Liver (tissue), 9 donors: ENCODE measurements around the gene CD79B. TPM values are rescaled to one million over a fixed set of nuclear protein-coding genes. Genes with fewer than 3 reads are reported as not detected.

Experiments used
- DNase-seq: peaks from one replicate; pipeline ENCODE4 v3.0.0-alpha.2; 2017; ENCODE audit warnings: low spot score
- H3K27ac ChIP-seq, 2 donors: one replicate each; pipeline ENCODE4 v1.7.0; 2013; ENCODE audit warnings: inconsistent platforms in 2 of 2, low read length in 2 of 2, control low read depth in 1 of 2, low read depth in 1 of 2, mild to moderate bottlenecking in 1 of 2
- H3K27me3 ChIP-seq, 4 donors: one replicate each; pipeline versions ENCODE4 v1.6.1 to v1.7.0; 2013; ENCODE audit warnings: low read length in 3 of 4, inconsistent platforms in 1 of 4, mild to moderate bottlenecking in 1 of 4, moderate library complexity in 1 of 4; ENCODE audit not compliant: control insufficient read depth in 4 of 4, insufficient read depth in 4 of 4
- H3K36me3 ChIP-seq, 4 donors: one replicate each; pipeline versions ENCODE4 v1.6.1 to v1.7.0; 2013; ENCODE audit warnings: low read length in 3 of 4, mild to moderate bottlenecking in 3 of 4, low read depth in 1 of 4, moderate library complexity in 1 of 4; ENCODE audit not compliant: control insufficient read depth in 4 of 4, insufficient read depth in 3 of 4
- H3K4me1 ChIP-seq, 4 donors: one replicate each; pipeline versions ENCODE4 v1.6.1 to v1.7.0; 2013; ENCODE audit warnings: low read length in 3 of 4, mild to moderate bottlenecking in 3 of 4, moderate library complexity in 1 of 4; ENCODE audit not compliant: control insufficient read depth in 4 of 4, insufficient read depth in 4 of 4
- H3K4me3 ChIP-seq, 3 donors: one replicate each; pipeline versions ENCODE4 v1.6.1 to v1.7.0; 2013; ENCODE audit warnings: low read length in 3 of 3, control low read depth in 1 of 3, low read depth in 1 of 3, mild to moderate bottlenecking in 1 of 3
- H3K9ac ChIP-seq, 2 donors: one replicate each; pipeline ENCODE4 v1.7.0; 2013; ENCODE audit warnings: low read length in 2 of 2, mild to moderate bottlenecking in 2 of 2, moderate library complexity in 2 of 2, control low read depth in 1 of 2, low read depth in 1 of 2
- H3K9me3 ChIP-seq, 4 donors: one replicate each; pipeline versions ENCODE4 v1.6.1 to v1.7.0; 2013; ENCODE audit warnings: low read length in 3 of 4; ENCODE audit not compliant: control insufficient read depth in 4 of 4
- EGR1 ChIP-seq, 2 donors: IDR thresholded peaks; 2 replicates each; pipeline ENCODE4 v1.6.1; 2016 to 2018; ENCODE audit warnings: antibody characterized with exemption in 2 of 2, low read depth in 2 of 2
- FOXA1 ChIP-seq: IDR thresholded peaks from 2 replicates; pipeline ENCODE4 v1.6.1; 2016; ENCODE audit warnings: antibody characterized with exemption
- FOXA2 ChIP-seq: IDR thresholded peaks from 2 replicates; pipeline ENCODE4 v1.6.1; 2016; ENCODE audit warnings: antibody characterized with exemption
- HNF4A ChIP-seq, 2 donors: conservative IDR thresholded peaks; 2 replicates each; pipeline ENCODE4 v1.6.1; 2016; ENCODE audit warnings: antibody characterized with exemption in 2 of 2, mild to moderate bottlenecking in 2 of 2
- HNF4G ChIP-seq: IDR thresholded peaks from 2 replicates; pipeline ENCODE4 v1.6.1; 2016; ENCODE audit warnings: antibody characterized with exemption
- JUND ChIP-seq, 2 donors: IDR thresholded peaks; 2 replicates each; pipeline ENCODE4 v1.6.1; 2016; ENCODE audit warnings: antibody characterized with exemption in 2 of 2
- NR2F2 ChIP-seq: IDR thresholded peaks from 2 replicates; pipeline ENCODE4 v1.6.1; 2016; ENCODE audit warnings: antibody characterized with exemption
- RXRA ChIP-seq, 2 donors: IDR thresholded peaks; 2 replicates each; pipeline ENCODE4 v1.6.1; 2017 to 2018; ENCODE audit warnings: antibody characterized with exemption in 2 of 2, mild to moderate bottlenecking in 1 of 2
- SP1 ChIP-seq: IDR thresholded peaks from 2 replicates; pipeline ENCODE4 v1.6.1; 2018; ENCODE audit warnings: antibody characterized with exemption, mild to moderate bottlenecking
- TAF1 ChIP-seq: conservative IDR thresholded peaks from 2 replicates; pipeline ENCODE4 v1.6.1; 2016; ENCODE audit warnings: antibody characterized with exemption, mild to moderate bottlenecking
- YY1 ChIP-seq: IDR thresholded peaks from 2 replicates; pipeline ENCODE4 v1.6.1; 2016; ENCODE audit warnings: antibody characterized with exemption, mild to moderate bottlenecking
- WGBS: extraction: QIAGEN DNeasy Blood & Tissue Kit; methylation state at CpG from one replicate; pipeline ENCODE4 v1.1.7; 2013; 5-methylcytosine and 5-hydroxymethylcytosine counted together
- polyA plus RNA-seq, 2 donors: library from polyadenylated mRNA; stranded (reverse) in 1 of 2; unstranded in 1 of 2; fragments of 200-250 nt in 1 of 2; fragments of >200 nt in 1 of 2; fragmentation: Nextera tagmentation in 1 of 2; extraction: Ambion mirVana in 1 of 2; gene quantifications; one replicate each; pipeline versions ENCODE4 v1.2.1 to v1.2.3, GENCODE V29; 2013 to 2015
- total RNA-seq, 2 donors: library from RNA; depleted of rRNA; stranded (reverse); fragments of >200 nt; gene quantifications; one replicate each; pipeline ENCODE4 v1.2.3, GENCODE V29; 2014
- TF ChIP-seq, protein P1 (sequence below): fragments of 150-350 bp; IDR thresholded peaks from 2 replicates; pipeline ENCODE4 v1.5.1; 2017; ENCODE audit warnings: improper control_type of control experiment, low read depth, low read length; ENCODE audit not compliant: missing input control
- TF ChIP-seq, protein P2 (sequence below): IDR thresholded peaks from 2 replicates; pipeline ENCODE4 v1.6.1; 2016; ENCODE audit warnings: antibody characterized with exemption
- TF ChIP-seq, protein P3 (sequence below): IDR thresholded peaks from 2 replicates; pipeline ENCODE4 v1.6.1; 2016; ENCODE audit warnings: antibody characterized with exemption, mild to moderate bottlenecking
- TF ChIP-seq, protein P4 (sequence below): IDR thresholded peaks from 2 replicates; pipeline ENCODE4 v1.6.1; 2016; ENCODE audit warnings: antibody characterized with exemption
- donor health status: healthy.
- donor health status: healthy.
- donor health status: healthy.
- donor health status: healthy.
- donor health status: healthy.

Gene CD79B
- total and polyA plus RNA-seq, 4 donors = 1.3 to 6.5 (median 3.5) TPM

DNA sequence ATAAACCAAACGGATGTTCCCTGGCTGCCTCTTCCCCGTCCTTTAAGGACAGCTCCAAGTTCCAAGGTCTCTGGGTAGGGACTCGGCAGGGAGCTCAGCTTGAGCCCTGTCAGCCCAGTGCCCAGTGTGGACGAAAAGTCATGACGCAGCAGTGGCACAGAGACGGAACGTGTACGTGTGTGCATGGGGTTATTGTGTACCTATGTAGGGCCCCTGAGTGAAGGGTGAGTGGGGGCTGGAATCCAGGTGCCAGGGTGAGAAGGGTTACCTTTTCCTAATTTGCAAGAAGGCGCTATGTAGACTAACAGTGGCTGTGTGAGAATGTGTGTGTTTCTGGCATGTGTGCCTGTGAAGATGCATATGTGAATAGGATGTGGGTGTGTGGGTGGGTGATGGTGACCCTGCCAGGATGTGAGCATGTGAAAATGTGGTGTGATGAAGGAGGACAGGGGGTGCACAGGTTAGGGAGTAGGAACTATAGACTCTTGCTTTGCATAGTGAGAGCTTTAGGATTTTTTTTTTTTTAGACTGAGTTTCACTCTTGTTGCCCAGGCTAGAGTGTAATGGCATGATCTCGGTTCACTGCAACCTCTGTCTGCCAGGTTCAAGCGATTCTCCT lies 34.6 kb upstream of the CD79B start:
- Histone ChIP-seq H3K4me1 (peaks cover 0 to 5% (median 0%) of the 10 kb centered on the region in 4 donors), H3K27ac (no peak overlapping the region)
- WGBS = 76% methylated on average over 11 of the region's 11 CpGs

DNA sequence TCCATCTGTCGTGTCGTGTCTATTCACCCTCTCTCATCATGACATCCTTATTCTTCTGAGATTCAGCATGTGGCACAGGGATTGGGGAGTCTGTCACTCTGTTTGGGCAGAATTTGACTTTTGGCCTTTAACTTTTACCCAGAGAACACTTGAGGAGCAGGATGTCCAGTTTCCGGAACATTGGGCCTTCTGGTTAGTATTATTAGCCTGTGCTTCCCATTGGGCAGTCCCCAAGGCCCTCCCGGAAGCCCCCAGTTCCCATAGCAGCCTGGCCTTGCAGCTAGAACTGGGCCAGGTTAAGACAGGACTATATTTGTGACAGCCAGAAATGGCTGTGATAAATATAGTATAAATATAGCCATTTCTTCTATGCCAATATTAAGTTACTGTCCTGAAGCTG lies 31.0 kb upstream of the CD79B start:
- Histone ChIP-seq H3K4me3 (no peak overlapping the region), H3K36me3 (no peaks in the 10 kb centered on the region), H3K9me3 (no peaks in the 10 kb centered on the region), H3K4me1 (peaks cover 2 to 5% (median 4%) of the 10 kb centered on the region in 4 donors), H3K9ac (no peak overlapping the region), H3K27me3 (no peaks in the 10 kb centered on the region), H3K27ac (peak overlapping the region; percentile 28 to 37)
- WGBS = 84% methylated on average over 4 of the region's 4 CpGs
- TF ChIP-seq RXRA (IDR thresholded peaks at IDR 0.05) (peak; percentile 34 to 50), SP1 (peak; percentile 70), FOXA1 (no peak), NR2F2 (peak; percentile 93)
- no peak for DNase-seq

More for the DNA sequence above, 34.6 kb upstream of the CD79B start:
- Histone ChIP-seq H3K9me3 (no peaks in the 10 kb centered on the region), H3K27me3 (no peaks in the 10 kb centered on the region), H3K9ac (no peak overlapping the region), H3K4me3 (no peak overlapping the region), H3K36me3 (no peaks in the 10 kb centered on the region)
- TF ChIP-seq, protein P1, sequence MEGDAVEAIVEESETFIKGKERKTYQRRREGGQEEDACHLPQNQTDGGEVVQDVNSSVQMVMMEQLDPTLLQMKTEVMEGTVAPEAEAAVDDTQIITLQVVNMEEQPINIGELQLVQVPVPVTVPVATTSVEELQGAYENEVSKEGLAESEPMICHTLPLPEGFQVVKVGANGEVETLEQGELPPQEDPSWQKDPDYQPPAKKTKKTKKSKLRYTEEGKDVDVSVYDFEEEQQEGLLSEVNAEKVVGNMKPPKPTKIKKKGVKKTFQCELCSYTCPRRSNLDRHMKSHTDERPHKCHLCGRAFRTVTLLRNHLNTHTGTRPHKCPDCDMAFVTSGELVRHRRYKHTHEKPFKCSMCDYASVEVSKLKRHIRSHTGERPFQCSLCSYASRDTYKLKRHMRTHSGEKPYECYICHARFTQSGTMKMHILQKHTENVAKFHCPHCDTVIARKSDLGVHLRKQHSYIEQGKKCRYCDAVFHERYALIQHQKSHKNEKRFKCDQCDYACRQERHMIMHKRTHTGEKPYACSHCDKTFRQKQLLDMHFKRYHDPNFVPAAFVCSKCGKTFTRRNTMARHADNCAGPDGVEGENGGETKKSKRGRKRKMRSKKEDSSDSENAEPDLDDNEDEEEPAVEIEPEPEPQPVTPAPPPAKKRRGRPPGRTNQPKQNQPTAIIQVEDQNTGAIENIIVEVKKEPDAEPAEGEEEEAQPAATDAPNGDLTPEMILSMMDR = no peak
- TF ChIP-seq JUND (IDR thresholded peaks at IDR 0.05) (no peak), NR2F2 (no peak), TAF1 (no peak), YY1 (no peak), SP1 (no peak), FOXA1 (no peak)
- TF ChIP-seq, protein P2, sequence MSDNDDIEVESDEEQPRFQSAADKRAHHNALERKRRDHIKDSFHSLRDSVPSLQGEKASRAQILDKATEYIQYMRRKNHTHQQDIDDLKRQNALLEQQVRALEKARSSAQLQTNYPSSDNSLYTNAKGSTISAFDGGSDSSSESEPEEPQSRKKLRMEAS = no peak
- TF ChIP-seq, protein P3, sequence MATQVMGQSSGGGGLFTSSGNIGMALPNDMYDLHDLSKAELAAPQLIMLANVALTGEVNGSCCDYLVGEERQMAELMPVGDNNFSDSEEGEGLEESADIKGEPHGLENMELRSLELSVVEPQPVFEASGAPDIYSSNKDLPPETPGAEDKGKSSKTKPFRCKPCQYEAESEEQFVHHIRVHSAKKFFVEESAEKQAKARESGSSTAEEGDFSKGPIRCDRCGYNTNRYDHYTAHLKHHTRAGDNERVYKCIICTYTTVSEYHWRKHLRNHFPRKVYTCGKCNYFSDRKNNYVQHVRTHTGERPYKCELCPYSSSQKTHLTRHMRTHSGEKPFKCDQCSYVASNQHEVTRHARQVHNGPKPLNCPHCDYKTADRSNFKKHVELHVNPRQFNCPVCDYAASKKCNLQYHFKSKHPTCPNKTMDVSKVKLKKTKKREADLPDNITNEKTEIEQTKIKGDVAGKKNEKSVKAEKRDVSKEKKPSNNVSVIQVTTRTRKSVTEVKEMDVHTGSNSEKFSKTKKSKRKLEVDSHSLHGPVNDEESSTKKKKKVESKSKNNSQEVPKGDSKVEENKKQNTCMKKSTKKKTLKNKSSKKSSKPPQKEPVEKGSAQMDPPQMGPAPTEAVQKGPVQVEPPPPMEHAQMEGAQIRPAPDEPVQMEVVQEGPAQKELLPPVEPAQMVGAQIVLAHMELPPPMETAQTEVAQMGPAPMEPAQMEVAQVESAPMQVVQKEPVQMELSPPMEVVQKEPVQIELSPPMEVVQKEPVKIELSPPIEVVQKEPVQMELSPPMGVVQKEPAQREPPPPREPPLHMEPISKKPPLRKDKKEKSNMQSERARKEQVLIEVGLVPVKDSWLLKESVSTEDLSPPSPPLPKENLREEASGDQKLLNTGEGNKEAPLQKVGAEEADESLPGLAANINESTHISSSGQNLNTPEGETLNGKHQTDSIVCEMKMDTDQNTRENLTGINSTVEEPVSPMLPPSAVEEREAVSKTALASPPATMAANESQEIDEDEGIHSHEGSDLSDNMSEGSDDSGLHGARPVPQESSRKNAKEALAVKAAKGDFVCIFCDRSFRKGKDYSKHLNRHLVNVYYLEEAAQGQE = no peak
- DNase-seq = no peak

DNA sequence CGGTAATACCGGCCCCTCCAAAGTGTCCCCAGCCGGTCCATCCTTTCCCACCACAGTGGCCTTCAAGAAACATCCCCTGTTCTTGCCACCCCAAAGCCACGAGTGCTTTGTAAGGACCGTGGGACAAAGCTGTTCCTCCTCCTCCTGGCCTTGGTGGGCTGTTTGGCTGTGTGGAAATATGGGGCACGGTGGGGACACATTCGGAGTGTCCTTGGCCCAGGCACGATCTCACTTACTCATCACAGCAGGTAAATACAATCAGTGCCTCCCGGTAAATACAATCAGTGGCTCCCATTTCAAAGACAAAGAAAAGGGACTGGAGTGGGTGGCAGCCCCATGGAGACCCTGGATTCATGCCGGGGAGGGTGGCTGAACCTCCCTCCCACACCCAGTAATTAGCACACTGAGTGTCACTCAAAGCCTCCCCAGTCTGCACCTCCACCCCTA lies 30.2 kb upstream of the CD79B start:
- Histone ChIP-seq H3K9ac (no peak overlapping the region), H3K36me3 (no peaks in the 10 kb centered on the region), H3K9me3 (no peaks in the 10 kb centered on the region), H3K27ac (peak overlapping the region; percentile 20 to 25), H3K27me3 (no peaks in the 10 kb centered on the region), H3K4me1 (peaks cover 2 to 5% (median 4%) of the 10 kb centered on the region in 4 donors), H3K4me3 (no peak overlapping the region)
- no peak for DNase-seq
- 70% methylated on average over 10 of the region's 10 CpGs for WGBS
- TF ChIP-seq, protein P2 = no peak
- TF ChIP-seq FOXA2 (no peak), EGR1 (IDR thresholded peaks at IDR 0.05; ENCODE audit: low read depth in 2 of 2) (no peak), NR2F2 (no peak), YY1 (no peak), HNF4G (no peak), JUND (IDR thresholded peaks at IDR 0.05) (no peak), RXRA (IDR thresholded peaks at IDR 0.05) (no peak), TAF1 (no peak), FOXA1 (no peak), HNF4A (conservative IDR thresholded peaks at IDR 0.05) (no peak)
- TF ChIP-seq, protein P4, sequence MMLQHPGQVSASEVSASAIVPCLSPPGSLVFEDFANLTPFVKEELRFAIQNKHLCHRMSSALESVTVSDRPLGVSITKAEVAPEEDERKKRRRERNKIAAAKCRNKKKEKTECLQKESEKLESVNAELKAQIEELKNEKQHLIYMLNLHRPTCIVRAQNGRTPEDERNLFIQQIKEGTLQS = no peak
